K562 (cell line): ENCODE measurements around the gene OBSL1. TPM values are rescaled to one million over a fixed set of nuclear protein-coding genes. Genes with fewer than 3 reads are reported as not detected.
A peak's percentile ranks its signal among the peaks of the same experiment; 100 is the strongest.

Source experiments
- ATAC-seq: fragments of 200-7000 bp; cut with Tn5 transposase; 3 replicates; pipeline ENCODE4 v1.9.1; 2020; ENCODE audit warnings: moderate library complexity
- BruUV-seq: library from RNA; stranded (reverse); fragments of 400-500 nt; replicated peaks from 2 replicates; lab custom pipeline; 2021; lab: Mats Ljungman, UMichigan
- CTCF ChIA-PET: fragments of 300-600 bp; formaldehyde crosslinking; extraction: SDS; loops from one replicate; lab custom pipeline; 2021; ENCODE audit warnings: low intra/inter-chr PET ratio; lab: Yijun Ruan, JAX
- POLR2A ChIA-PET: fragments of 300-600, 350-650 bp; sonication (Branson Sonifier 250); formaldehyde crosslinking; extraction: SDS; loops from one replicate; lab custom pipeline; 2021; ENCODE audit warnings: antibody characterized with exemption, inconsistent platforms; lab: Yijun Ruan, JAX
- DNase-seq, 4 experiments: peaks; one replicate each; pipeline versions ENCODE4 v3.0.0 to v3.0.0-alpha.2; 2011 to 2018; ENCODE audit warnings: low spot score in 3 of 4, mixed read lengths in 3 of 4; ENCODE audit errors: extremely low read depth in 1 of 4
- FAIRE-seq: peaks from 2 replicates; lab custom pipeline; 2011; peaks lifted over from hg19 to GRCh38; lab: Jason Lieb, UNC
- H2AFZ ChIP-seq: 2 replicates; pipeline ENCODE4 v1.6.0; 2011; ENCODE audit warnings: low read depth, low read length, control low read depth, inconsistent platforms
- H3K27ac ChIP-seq: fragments of 200-600 bp; 3 replicates; pipeline ENCODE4 v1.8.0; 2011; ENCODE audit warnings: low read depth, mild to moderate bottlenecking, control low read depth, inconsistent platforms, low read length, moderate library complexity, mixed read lengths; ENCODE audit errors: extremely low read depth
- H3K27me3 ChIP-seq, 2 experiments: fragments of 300-600 bp in 1 of 2; 2 replicates in 1 of 2; 3 replicates in 1 of 2; pipeline versions ENCODE4 v1.6.0 to v1.8.0; 2011; ENCODE audit warnings: inconsistent platforms in 2 of 2, low read length in 2 of 2, mild to moderate bottlenecking in 1 of 2, mixed read lengths in 1 of 2, moderate library complexity in 1 of 2; ENCODE audit not compliant: control insufficient read depth in 2 of 2, insufficient read depth in 2 of 2
- H3K36me3 ChIP-seq: fragments of 300-600 bp; 3 replicates; pipeline ENCODE4 v1.8.0; 2011; ENCODE audit warnings: mild to moderate bottlenecking, low read length, inconsistent platforms; ENCODE audit not compliant: control insufficient read depth, insufficient read depth
- H3K4me1 ChIP-seq, 2 experiments: fragments of 200-600 bp in 1 of 2; replicated peaks in 1 of 2; 2 replicates in 1 of 2; 3 replicates in 1 of 2; pipeline versions ENCODE4 v1.5.1 to v1.8.0; 2011; ENCODE audit warnings: inconsistent platforms in 2 of 2, low read length in 2 of 2, mild to moderate bottlenecking in 1 of 2, mixed read lengths in 1 of 2, moderate library complexity in 1 of 2; ENCODE audit not compliant: control insufficient read depth in 2 of 2, insufficient read depth in 2 of 2
- H3K4me2 ChIP-seq: 2 replicates; pipeline ENCODE4 v1.6.1; 2011; ENCODE audit warnings: low read length, control low read depth, inconsistent platforms, mixed read lengths; ENCODE audit not compliant: insufficient read depth
- H3K4me3 ChIP-seq: fragments of 200-600 bp; sonication (generic), shearing (Covaris generic); 2 replicates; pipeline ENCODE4 v1.5.1; 2016; ENCODE audit warnings: control low read depth, inconsistent platforms
- H3K79me2 ChIP-seq: fragments of 200-600 bp; 3 replicates; pipeline ENCODE4 v1.8.0; 2011; ENCODE audit warnings: low read length, inconsistent platforms; ENCODE audit not compliant: control insufficient read depth, insufficient read depth
- H3K9ac ChIP-seq, 2 experiments: 2 replicates each; pipeline versions ENCODE4 v1.6.0 to v1.6.1; 2011; ENCODE audit warnings: low read depth in 2 of 2, low read length in 2 of 2, control low read depth in 1 of 2, inconsistent platforms in 1 of 2, mild to moderate bottlenecking in 1 of 2, mixed read lengths in 1 of 2; ENCODE audit not compliant: insufficient read depth in 1 of 2
- H3K9me1 ChIP-seq: one replicate; pipeline ENCODE4 v1.6.0; 2011; ENCODE audit warnings: inconsistent platforms, mild to moderate bottlenecking, low read length, moderate library complexity; ENCODE audit not compliant: control insufficient read depth, insufficient read depth
- H3K9me3 ChIP-seq: replicated peaks from 2 replicates; pipeline ENCODE4 v1.5.1; 2011; ENCODE audit warnings: low read depth, low read length, inconsistent platforms; ENCODE audit not compliant: control insufficient read depth, insufficient read depth
- H4K20me1 ChIP-seq: replicated peaks from 2 replicates; pipeline ENCODE4 v1.6.1; 2011; ENCODE audit warnings: low read length, inconsistent platforms, mixed read lengths; ENCODE audit not compliant: control insufficient read depth, insufficient read depth
- CBFA2T2 ChIP-seq: fragments of 450-650 bp; conservative IDR thresholded peaks from 2 replicates; pipeline ENCODE4 v1.6.1; 2017; ENCODE audit warnings: mild to moderate bottlenecking
- CBFA2T3 ChIP-seq: fragments of 450-650 bp; IDR thresholded peaks from 2 replicates; pipeline ENCODE4 v1.6.1; 2017
- CTBP1 ChIP-seq: fragments of 450-650 bp; IDR thresholded peaks from 2 replicates; pipeline ENCODE4 v1.6.1; 2016; ENCODE audit warnings: borderline replicate concordance
- RBFOX2 ChIP-seq: fragments of 200-400 bp; formaldehyde crosslinking; IDR thresholded peaks from 2 replicates; pipeline ENCODE4 v1.6.1; 2017; ENCODE audit warnings: low read depth, mild to moderate bottlenecking, low read length, moderate library complexity
- SUPT5H ChIP-seq: fragments of 450-650 bp; IDR thresholded peaks from 2 replicates; pipeline ENCODE4 v1.6.1; 2016
- TCF15 ChIP-seq: fragments of 250-450 bp; sonication (Bioruptor Pico); IDR thresholded peaks from 2 replicates; pipeline ENCODE4 v1.8.0; 2022; ENCODE audit warnings: moderate library complexity, mild to moderate bottlenecking, inconsistent platforms
- YY1 ChIP-seq, 3 experiments: IDR thresholded peaks; 2 replicates each; pipeline ENCODE4 v1.6.1; 2011; ENCODE audit warnings: low read length in 2 of 3, mild to moderate bottlenecking in 2 of 3, moderate library complexity in 2 of 3, borderline replicate concordance in 1 of 3, control low read depth in 1 of 3, low read depth in 1 of 3; ENCODE audit not compliant: insufficient read depth in 3 of 3, insufficient replicate concordance in 2 of 3, control insufficient read depth in 1 of 3, insufficient read length in 1 of 3; ENCODE audit errors: extremely low read depth in 1 of 3
- WGBS: fragments of 100-300 bp; shearing (Covaris generic); methylation state at CpG from one replicate; pipeline ENCODE4 v1.1.6; 2016; ENCODE audit warnings: low coverage, mixed read lengths; ENCODE audit not compliant: insufficient coverage; ENCODE audit errors: missing lambda C conversion rate; 5-methylcytosine and 5-hydroxymethylcytosine counted together
- in situ Hi-C: fragments of 300-500 bp; cut with MboI; formaldehyde crosslinking; loops from 4 replicates; pipeline ENCODE4 v1.15.0; 2018; ENCODE audit warnings: inconsistent platforms, mixed read lengths
- intact Hi-C: fragments of 100-400 bp; cut with micrococcal nuclease; formaldehyde crosslinking; loops from 2 replicates; pipeline ENCODE4 v1.14.2; 2022
- polyA plus RNA-seq, 8 experiments: library from polyadenylated mRNA; depleted of rRNA in 4 of 8; stranded (reverse) in 5 of 8; unstranded in 3 of 8; fragments of >200 nt; fragmentation: Nextera tagmentation in 2 of 8; fragmentation: Illumina TruSeq in 1 of 8; extraction: Ambion mirVana in 2 of 8; extraction: Trizol in 1 of 8; gene quantifications; 2 replicates each; pipeline versions ENCODE4 v1.2.1 to v1.2.3, GENCODE V29; 2011 to 2014; ENCODE audit warnings: inconsistent platforms in 1 of 8, missing spikeins in 1 of 8
- total RNA-seq, 7 experiments: library from RNA; depleted of rRNA in 6 of 7; stranded (reverse); fragments of >200 nt in 6 of 7; fragmentation: Illumina TruSeq in 2 of 7; extraction: Trizol in 2 of 7; gene quantifications; 2 replicates each; pipeline versions ENCODE4 v1.2.1 to v1.2.3, GENCODE V29; 2011 to 2021; ENCODE audit warnings: low replicate concordance in 1 of 7

The OBSL1 gene
- total and polyA plus RNA-seq, 9 of the 15 experiments (the other 6 are each of a cell fraction or from before 2014, with no cell fraction given): 1.2 to 26.6 (median 8.6) TPM

GRCh38 chr2:219508971-219509779 lies 62.2 kb downstream of the OBSL1 start:
- intact Hi-C loops (no loop called here), in situ Hi-C loops (no loop called here)
- no peaks in the 10 kb centered on the region for H3K9me3 ChIP-seq
- DNase-seq (peak in 1 of 4 experiments; percentile 19), ATAC-seq (peak; percentile 14), FAIRE-seq (no peak)
- H2AFZ ChIP-seq: no peak overlapping the region
- TF ChIP-seq RBFOX2 (peak; percentile 43; the same call in 1 of the 2 replicates), YY1 (IDR thresholded peaks at IDR 0.05; ENCODE audit: borderline replicate concordance in 1 of 3, control insufficient read depth in 1 of 3, extremely low read depth in 1 of 3, insufficient read depth in 3 of 3, insufficient read length in 1 of 3, insufficient replicate concordance in 2 of 3, low read depth in 1 of 3, low read length in 2 of 3) (peak in 1 of 3 experiments; percentile 9), SUPT5H (0 out of 2 replicates have a peak, but pooled peaks have one; percentile 3), CTBP1 (no peak), TCF15 (CRISPR knock-in tag) (no peak), CBFA2T3 (peak; percentile 55), CBFA2T2 (peak; percentile 40)
- peak overlapping the region; percentile 78 for H3K4me2 ChIP-seq
- H3K4me3 ChIP-seq: no peak overlapping the region
- BruUV-seq: no TSS peak
- ChIA-PET POLR2A (interaction anchor here (1.0 to 3.4 kb wide), 2 partner anchors 9 to 18 kb away, joined by 3 to 37 read pairs; partner anchors contain the start of gene GMPPA), CTCF (interaction anchor here (0.7 to 1.4 kb wide), 3 partner anchors 14 to 107 kb away, joined by 3 to 8 read pairs (median 3); a partner anchor contains a TSS)
- peaks cover 35% of the 10 kb centered on the region; the same call in 1 of the 3 replicates for H3K36me3 ChIP-seq
- H3K9ac ChIP-seq: peak overlapping the region; percentile 63 to 78
- H3K9me1 ChIP-seq: no peaks in the 10 kb centered on the region
- no peaks in the 10 kb centered on the region for H4K20me1 ChIP-seq
- H3K27me3 ChIP-seq: no peaks in the 10 kb centered on the region
- no peaks in the 10 kb centered on the region; the same call in 2 of the 3 replicates for H3K79me2 ChIP-seq
- H3K27ac ChIP-seq: peak overlapping the region; percentile 89
- 13% methylated on average over 1 of the region's 14 CpGs for WGBS
- peaks cover 64 to 92% of the 10 kb centered on the region in 2 experiments for H3K4me1 ChIP-seq
